Measurements from ENCODE around the gene PPFIA4. TPM values are rescaled to one million over a fixed set of nuclear protein-coding genes. Genes with fewer than 3 reads are reported as not detected.

Gene PPFIA4
- total and polyA plus RNA-seq, 2 donors (not counting 3 experiments of a cell fraction or from before 2014, with no cell fraction given) = 0.17 to 0.22 TPM

- no peaks in the 10 kb centered on the region for H3K36me3 ChIP-seq (ENCODE audit: control insufficient read depth in 2 of 2, extremely low read depth in 1 of 2, insufficient read depth in 2 of 2, low read length in 2 of 2)
- H3K79me2 ChIP-seq (ENCODE audit: control insufficient read depth, insufficient read depth, low read length) = no peaks in the 10 kb centered on the region
- no peaks in the 10 kb centered on the region for H3K4me1 ChIP-seq (ENCODE audit: control insufficient read depth, extremely low read depth, insufficient read depth, low read length)
- DNase-seq (ENCODE audit: low read depth, low spot score) (no peak), FAIRE-seq (no peak)
- dilution Hi-C loops (cut with MboI; ENCODE audit: extremely low pct_ligation_motif_present, low sequenced_read_pairs) = no loop called here
- peaks cover 0 to 17% of the 10 kb centered on the region in 2 experiments for H3K27me3 ChIP-seq (ENCODE audit: control insufficient read depth in 2 of 2, insufficient read depth in 2 of 2, low read length in 2 of 2)
- TF ChIP-seq CTCF (IDR thresholded peaks at IDR 0.05; ENCODE audit: extremely low read depth in 1 of 2, insufficient read depth in 1 of 2, low read depth in 1 of 2, low read length in 2 of 2) = no peak
- no peak for TF ChIP-seq JUN (IDR thresholded peaks at IDR 0.05; ENCODE audit: borderline replicate concordance, insufficient read depth, insufficient read length, low read depth)
- TF ChIP-seq GATA2 (IDR thresholded peaks at IDR 0.05; ENCODE audit: insufficient read depth, insufficient read length, low read depth, low read length) = no peak
- no peak for TF ChIP-seq POLR2A (IDR thresholded peaks at IDR 0.05; ENCODE audit: low read depth, low read length)
- no peak for TF ChIP-seq EZH2 (IDR thresholded peaks at IDR 0.05; ENCODE audit: borderline replicate concordance, low read depth, low read length, severe bottlenecking)
- TF ChIP-seq FOS (IDR thresholded peaks at IDR 0.05; ENCODE audit: borderline replicate concordance, insufficient read depth, low read length) = no peak
- TF ChIP-seq MYC (IDR thresholded peaks at IDR 0.05; ENCODE audit: low read depth, low read length) = no peak
- no peak for TF ChIP-seq MAX (IDR thresholded peaks at IDR 0.05; ENCODE audit: insufficient read depth, insufficient read length)
- no peak for TF ChIP-seq POLR2AphosphoS5 (IDR thresholded peaks at IDR 0.05; ENCODE audit: insufficient read depth, low read depth, low read length)
- H3K9ac ChIP-seq (replicated peaks; ENCODE audit: extremely low read depth, insufficient read depth, low read length) = no peak overlapping the region
- H3K9me3 ChIP-seq (replicated peaks; ENCODE audit: control insufficient read depth, insufficient read depth, low read length) = no peaks in the 10 kb centered on the region
- H4K20me1 ChIP-seq (replicated peaks; ENCODE audit: control insufficient read depth, extremely low read depth, insufficient read depth, low read length) = no peaks in the 10 kb centered on the region
- H3K9me1 ChIP-seq (replicated peaks; ENCODE audit: control insufficient read depth, extremely low read depth, insufficient read depth, low read length) = no peaks in the 10 kb centered on the region
- ChIA-PET CTCF (interaction anchor here (1.0 to 7.3 kb wide), 8 partner anchors 9 to 242 kb away, joined by 3 to 363 read pairs (median 36); no protein-coding TSS in a partner anchor), POLR2A (no interaction called here)
- H3K4me2 ChIP-seq (ENCODE audit: insufficient read depth, low read length) = no peak overlapping the region
- BruUV-seq (replicated peaks) = no TSS peak
- H3K4me3 ChIP-seq (replicated peaks in 1 of 3; ENCODE audit: insufficient read depth in 1 of 3, low read depth in 1 of 3, low read length in 3 of 3) = no peak overlapping the region
- no peak overlapping the region for H3K27ac ChIP-seq (ENCODE audit: insufficient read depth, low read depth, low read length)
- no peak overlapping the region for H2AFZ ChIP-seq (ENCODE audit: low read depth, low read length)
- intact Hi-C loops (cut with micrococcal nuclease) = loop anchor here (5.0 to 10.0 kb wide), 2 partner anchors 79 to 287 kb away; no protein-coding TSS in a partner anchor
These were observed 12.0 kb downstream of the PPFIA4 start for GRCh38 chr1:203038217-203038741.

All from endothelial cell of umbilical vein (primary cell).